Ammon's horn (tissue), 1 donor: Measurements from ENCODE around the gene KCNE1.
"Not testable (repeated sequence)": the region's sequence is repeated elsewhere in the genome, so short reads cannot be mapped to it uniquely, and the experiment has no call there.

Source experiments
- DNase-seq: peaks from one replicate; pipeline ENCODE4 v3.0.0-alpha.2; 2016; ENCODE audit warnings: low spot score

KCNE1 gene

GRCh38 chr21:34511181-34511580, 829 bp downstream of the KCNE1 start:
- DNase-seq = no peak

- DNase-seq = peak; percentile 62
Observed at GRCh38 chr21:34510148-34511142, 1.6 kb downstream of the KCNE1 start.

DNA sequence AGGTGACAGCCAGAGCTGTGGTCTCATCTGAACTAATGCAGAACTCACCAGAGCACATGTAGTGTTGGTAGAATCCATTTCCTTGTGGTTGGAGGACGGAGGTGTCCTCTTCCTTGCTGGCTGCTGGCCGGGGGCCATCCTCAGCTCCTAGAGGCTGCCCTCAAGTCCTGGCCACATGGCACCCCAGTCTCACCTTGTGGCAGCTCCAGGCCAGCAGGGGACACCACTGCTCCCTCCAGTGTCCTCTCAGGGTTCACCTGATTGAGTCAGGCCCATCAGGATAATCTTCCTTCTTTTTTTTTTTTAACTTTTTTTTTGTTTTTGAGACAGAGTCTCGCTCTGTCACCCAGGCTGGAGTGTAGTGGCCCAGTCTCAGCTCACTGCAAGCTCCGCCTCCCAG, 2.9 kb downstream of the KCNE1 start:
- DNase-seq = no peak

DNA sequence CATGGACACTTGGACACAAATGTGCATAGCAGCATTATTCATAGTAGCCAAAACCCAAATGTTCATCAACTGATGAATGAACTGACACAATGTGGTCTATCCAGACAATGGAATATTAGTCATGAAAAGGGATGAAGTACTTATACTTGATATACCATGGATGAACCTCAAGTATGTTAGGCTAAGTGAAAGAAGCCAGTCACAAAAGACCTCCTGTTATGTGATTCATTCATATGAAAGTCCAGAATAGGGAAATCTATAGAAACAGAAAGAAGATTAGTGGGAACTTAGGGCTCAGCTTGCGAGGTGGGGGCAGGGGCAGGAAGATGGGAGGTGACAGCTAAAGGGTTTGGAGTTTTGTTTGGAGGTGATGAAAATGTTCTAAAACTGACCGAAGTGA, 7.4 kb downstream of the KCNE1 start:
- no peak for DNase-seq

GRCh38 chr21:34502480-34503106, 9.4 kb downstream of the KCNE1 start:
- no peak for DNase-seq

DNA sequence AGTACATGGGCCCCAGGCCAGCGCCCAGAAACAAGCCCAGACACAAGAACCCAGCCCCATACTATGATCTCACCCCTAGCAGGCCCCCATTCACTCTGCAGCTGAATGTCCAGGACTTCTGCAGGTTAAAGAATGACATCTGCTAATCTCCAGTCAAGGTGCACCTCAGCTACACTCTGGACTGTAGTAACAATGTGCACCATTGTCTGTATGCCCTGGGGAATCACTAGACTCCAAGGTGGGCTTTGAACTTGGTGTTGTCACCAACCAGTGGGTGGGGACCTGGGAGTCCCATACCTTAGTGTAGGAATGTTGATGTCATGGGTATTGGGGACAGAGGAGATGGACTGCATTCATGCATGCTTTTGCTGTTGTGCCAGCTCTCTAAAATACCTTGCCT, 10.3 kb downstream of the KCNE1 start:
- DNase-seq = no peak

DNA sequence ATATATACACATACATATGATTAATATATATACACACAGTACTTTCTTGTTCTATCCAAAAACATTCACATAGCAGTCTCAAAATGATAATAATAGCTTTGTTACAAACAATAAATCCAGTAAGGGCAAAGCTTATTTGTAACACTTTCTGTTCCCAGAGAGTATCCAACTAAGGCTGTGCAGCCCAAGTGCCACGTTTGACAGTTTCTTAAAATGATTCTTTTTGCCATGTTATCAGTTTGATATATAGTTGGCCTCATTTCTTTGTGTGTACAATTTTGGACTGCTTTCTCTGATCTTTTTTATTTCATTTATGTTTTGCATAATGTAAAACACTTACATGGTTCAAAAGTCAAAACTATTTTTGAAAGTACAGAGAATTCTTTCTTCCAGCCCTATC, 11.8 kb downstream of the KCNE1 start:
- DNase-seq = no peak

- DNase-seq = no peak
Observed at GRCh38 chr21:34499116-34499515, 12.9 kb downstream of the KCNE1 start.

GRCh38 chr21:34498623-34499022, 13.4 kb downstream of the KCNE1 start:
- DNase-seq = no peak

- DNase-seq = not testable (repeated sequence)
Observed at GRCh38 chr21:34483854-34484253, 28.2 kb downstream of the KCNE1 start.

GRCh38 chr21:34483435-34483834, 28.6 kb downstream of the KCNE1 start:
- not testable (repeated sequence) for DNase-seq

GRCh38 chr21:34467333-34467732, 44.7 kb downstream of the KCNE1 start:
- not testable (repeated sequence) for DNase-seq

DNA sequence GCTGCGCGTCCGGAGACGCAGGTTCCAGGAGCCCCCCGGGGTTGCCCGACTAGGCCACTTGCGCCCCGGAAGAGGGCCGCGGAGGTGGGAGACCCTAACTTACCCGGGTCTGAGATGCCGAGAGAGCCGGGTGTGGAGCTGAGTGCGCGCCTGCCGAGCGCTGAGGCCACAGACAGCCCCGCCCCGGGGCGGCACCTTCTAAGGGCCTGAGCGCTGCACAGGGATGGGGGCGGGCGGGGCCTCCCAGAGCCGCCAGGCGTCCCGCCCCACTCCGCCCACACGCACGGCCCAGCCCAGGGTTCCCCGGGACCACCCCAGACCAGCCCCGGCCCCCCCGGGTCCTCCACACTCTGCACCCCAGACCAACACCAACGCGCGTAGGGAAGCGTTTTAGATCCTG, 52.6 kb downstream of the KCNE1 start:
- DNase-seq = not testable (repeated sequence)

DNA sequence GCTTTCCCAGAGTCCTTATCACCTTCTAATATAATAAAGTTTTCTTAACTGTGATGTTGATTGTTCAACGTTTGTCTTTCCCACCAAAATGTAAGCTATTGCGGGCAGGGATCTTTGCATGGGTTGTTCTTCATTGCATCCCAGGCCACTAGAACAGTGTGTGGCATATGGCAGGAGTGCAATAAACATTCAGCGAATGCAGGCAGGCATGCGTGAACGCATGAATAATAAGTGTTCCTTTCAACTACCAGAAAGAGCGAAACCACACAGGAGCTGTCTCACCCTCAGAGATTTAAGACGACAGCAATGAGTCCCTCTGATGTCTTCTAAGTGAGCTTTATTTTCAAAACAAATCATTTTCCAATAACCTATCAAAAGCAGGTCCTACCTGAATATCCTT, 53.7 kb downstream of the KCNE1 start:
- DNase-seq = not testable (repeated sequence)

GRCh38 chr21:34456180-34456579, 55.8 kb downstream of the KCNE1 start:
- not testable (repeated sequence) for DNase-seq

DNA sequence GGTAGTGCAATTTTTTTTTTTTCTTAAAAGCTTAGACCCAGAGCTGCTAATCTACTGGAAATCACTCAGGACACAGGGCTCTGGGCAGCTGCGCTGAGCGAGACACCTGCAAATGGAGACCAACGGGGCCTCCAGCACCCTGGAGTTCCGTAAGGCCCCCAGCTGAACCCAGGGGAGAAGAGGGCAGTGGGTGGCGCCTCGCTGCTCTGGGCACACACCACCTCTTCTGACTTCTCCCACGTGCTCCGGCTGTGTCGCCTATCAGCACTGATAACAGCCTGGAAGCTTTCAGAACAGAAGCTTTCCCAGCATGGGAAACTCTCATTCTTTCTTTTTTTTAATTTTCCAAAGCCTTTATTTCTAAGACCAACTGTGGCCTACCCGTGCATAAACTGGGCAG, 56.4 kb downstream of the KCNE1 start:
- DNase-seq = not testable (repeated sequence)

GRCh38 chr21:34447018-34447417, 65.0 kb downstream of the KCNE1 start:
- DNase-seq = not testable (repeated sequence)

- not testable (repeated sequence) for DNase-seq
Observed at GRCh38 chr21:34443486-34443885, 68.5 kb downstream of the KCNE1 start.

- DNase-seq = not testable (repeated sequence)
Observed at GRCh38 chr21:34429710-34430109, 82.3 kb downstream of the KCNE1 start.

DNA sequence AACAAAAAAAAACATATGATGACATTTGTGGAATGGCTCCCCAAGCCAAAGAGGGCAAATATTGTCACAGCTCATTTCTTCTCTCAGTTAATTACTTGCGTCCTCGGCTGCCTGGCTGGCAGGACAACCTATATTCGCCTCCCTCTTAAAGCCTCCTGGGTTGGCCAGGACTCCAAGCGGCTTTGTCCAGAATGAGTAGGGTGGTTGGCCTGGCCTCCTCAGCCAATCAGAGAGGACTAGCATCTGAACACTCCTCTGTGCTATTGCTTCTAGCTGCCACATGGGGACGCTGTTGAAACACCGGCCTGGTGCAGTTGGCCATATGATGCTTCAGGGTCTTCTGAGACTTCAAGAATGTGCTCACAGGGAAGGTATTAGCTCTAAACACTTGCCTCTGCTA, 83.6 kb downstream of the KCNE1 start:
- DNase-seq = not testable (repeated sequence)

DNA sequence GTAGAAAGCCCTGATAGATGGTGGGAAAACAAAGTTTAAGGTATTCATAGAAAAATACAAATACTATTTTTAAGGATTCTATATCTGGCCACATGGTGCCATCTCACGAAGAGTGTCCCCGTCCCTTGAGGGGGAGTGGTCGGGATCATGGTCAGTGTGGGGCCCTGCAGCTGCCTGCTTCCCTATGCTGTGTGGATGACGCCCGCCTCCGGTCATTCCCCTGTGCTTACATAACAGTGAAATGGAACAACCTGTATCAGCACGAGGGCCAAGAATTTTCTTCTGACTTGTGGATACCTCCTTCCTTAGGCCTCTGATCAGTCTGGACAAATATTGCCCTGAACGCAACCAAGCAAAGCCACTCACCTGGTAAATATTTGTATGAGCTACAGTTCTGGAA, 84.7 kb downstream of the KCNE1 start:
- not testable (repeated sequence) for DNase-seq

- not testable (repeated sequence) for DNase-seq
Observed at GRCh38 chr21:34423805-34424204, 88.2 kb downstream of the KCNE1 start, which contains the start of gene SMIM34. Gene SMIM34, minus strand, starts transcription at chr21:34423951. Its CDS starts 112 bp downstream, at chr21:34423839.
